Hepatocyte (in vitro differentiated cells): Measurements from ENCODE around the gene MACROD2. TPM values are rescaled to one million over a fixed set of nuclear protein-coding genes. Genes with fewer than 3 reads are reported as not detected.

Experiments
- DNase-seq: peaks from one replicate; pipeline ENCODE4 v3.0.0-alpha.2; 2016; ENCODE audit warnings: low spot score
- H2AFZ ChIP-seq: fragments of 200-600 bp; sonication (generic); 2 replicates; pipeline ENCODE4 v1.6.0; 2016; ENCODE audit warnings: antibody characterized with exemption, mild to moderate bottlenecking
- H3K27ac ChIP-seq: fragments of 200-600 bp; sonication (generic); 2 replicates; pipeline ENCODE4 v1.5.1; 2016; ENCODE audit warnings: mild to moderate bottlenecking
- H3K27me3 ChIP-seq: fragments of 200-600 bp; sonication (generic); 2 replicates; pipeline ENCODE4 v1.6.1; 2016
- H3K36me3 ChIP-seq: fragments of 200-600 bp; sonication (generic); replicated peaks from 2 replicates; pipeline ENCODE4 v1.5.1; 2016; ENCODE audit warnings: low read depth; ENCODE audit not compliant: insufficient read depth
- H3K4me1 ChIP-seq: fragments of 200-600 bp; sonication (generic); 2 replicates; pipeline ENCODE4 v1.5.1; 2016; ENCODE audit warnings: mild to moderate bottlenecking, moderate library complexity; ENCODE audit not compliant: insufficient read depth
- H3K4me2 ChIP-seq: fragments of 200-600 bp; sonication (generic); 2 replicates; pipeline ENCODE4 v1.6.0; 2016
- H3K4me3 ChIP-seq: fragments of 200-600 bp; sonication (generic); 2 replicates; pipeline ENCODE4 v1.5.1; 2016; ENCODE audit warnings: mild to moderate bottlenecking
- H3K79me2 ChIP-seq: fragments of 200-600 bp; sonication (generic); 2 replicates; pipeline ENCODE4 v1.6.0; 2017; ENCODE audit warnings: mild to moderate bottlenecking
- H3K9me2 ChIP-seq: fragments of 200-600 bp; sonication (generic); replicated peaks from 2 replicates; pipeline ENCODE4 v1.6.0; 2017; ENCODE audit warnings: mild to moderate bottlenecking; ENCODE audit not compliant: insufficient read depth
- H3K9me3 ChIP-seq: fragments of 200-600 bp; sonication (generic); 2 replicates; pipeline ENCODE4 v1.5.1; 2016; ENCODE audit warnings: low read depth, mild to moderate bottlenecking
- H4K20me1 ChIP-seq: fragments of 200-600 bp; sonication (generic); 2 replicates; pipeline ENCODE4 v1.6.0; 2016; ENCODE audit warnings: mild to moderate bottlenecking; ENCODE audit not compliant: insufficient read depth, poor library complexity, severe bottlenecking
- CTCF ChIP-seq: fragments of 200-600 bp; sonication (generic); IDR thresholded peaks from 2 replicates; pipeline ENCODE4 v1.5.1; 2016; ENCODE audit warnings: antibody characterized with exemption, mild to moderate bottlenecking; ENCODE audit not compliant: poor library complexity
- EZH2 ChIP-seq: fragments of 200-600 bp; sonication (generic); IDR thresholded peaks from 2 replicates; pipeline ENCODE4 v1.6.1; 2016; ENCODE audit warnings: antibody characterized with exemption, mild to moderate bottlenecking, borderline replicate concordance
- EZH2phosphoT487 ChIP-seq: fragments of 200-600 bp; sonication (generic); IDR thresholded peaks from one replicate; pipeline ENCODE4 v1.6.1; 2018; ENCODE audit warnings: antibody characterized with exemption, mild to moderate bottlenecking, low read depth, moderate library complexity; ENCODE audit not compliant: unreplicated experiment, severe bottlenecking
- WGBS: methylation state at CpG from one replicate; pipeline ENCODE4 v1.1.6; 2016; ENCODE audit warnings: low lambda C conversion rate; ENCODE audit errors: missing lambda C conversion rate; 5-methylcytosine and 5-hydroxymethylcytosine counted together
- polyA plus RNA-seq: library from polyadenylated mRNA; unstranded; fragments of >200 nt; fragmentation: Nextera tagmentation; extraction: Ambion mirVana; gene quantifications from 2 replicates; pipeline ENCODE4 v1.2.1, GENCODE V29; 2016
- total RNA-seq: library from RNA; depleted of rRNA; stranded (reverse); fragments of >200 nt; gene quantifications from 2 replicates; pipeline ENCODE4 v1.2.3, GENCODE V29; 2014

MACROD2 gene
- total and polyA plus RNA-seq, 2 experiments from 2014 or later: 2.4 to 3.1 TPM

GRCh38 chr20:14845199-14846160 is 850.2 kb downstream of the MACROD2 start:
- no peak overlapping the region for H3K4me3 ChIP-seq
- H2AFZ ChIP-seq: no peak overlapping the region
- H3K79me2 ChIP-seq: no peaks in the 10 kb centered on the region
- no peaks in the 10 kb centered on the region for H3K36me3 ChIP-seq
- no peaks in the 10 kb centered on the region for H3K9me2 ChIP-seq
- H3K27ac ChIP-seq: no peak overlapping the region
- no peak for TF ChIP-seq EZH2phosphoT487
- no peak for DNase-seq
- 85% methylated on average over 2 of the region's 2 CpGs for WGBS
- H3K27me3 ChIP-seq: no peaks in the 10 kb centered on the region
- H4K20me1 ChIP-seq: no peaks in the 10 kb centered on the region
- H3K4me2 ChIP-seq: no peak overlapping the region
- no peaks in the 10 kb centered on the region for H3K9me3 ChIP-seq
- H3K4me1 ChIP-seq: no peaks in the 10 kb centered on the region

- no peak overlapping the region for H2AFZ ChIP-seq
- no peaks in the 10 kb centered on the region for H3K36me3 ChIP-seq
- H3K27me3 ChIP-seq: no peaks in the 10 kb centered on the region
- no peak overlapping the region for H3K4me3 ChIP-seq
- H3K27ac ChIP-seq: no peak overlapping the region
- no peak overlapping the region for H3K4me2 ChIP-seq
- no peak for TF ChIP-seq EZH2phosphoT487
- 74% methylated on average over 4 of the region's 4 CpGs for WGBS
- no peaks in the 10 kb centered on the region for H3K4me1 ChIP-seq
- H3K79me2 ChIP-seq: no peaks in the 10 kb centered on the region
- H4K20me1 ChIP-seq: no peaks in the 10 kb centered on the region
- no peaks in the 10 kb centered on the region for H3K9me2 ChIP-seq
- H3K9me3 ChIP-seq: no peaks in the 10 kb centered on the region
- no peak for DNase-seq
Observed at GRCh38 chr20:14848806-14849205, 853.5 kb downstream of the MACROD2 start.

GRCh38 chr20:14853079-14853478 is 857.8 kb downstream of the MACROD2 start:
- TF ChIP-seq EZH2phosphoT487: no peak
- no peak for TF ChIP-seq CTCF
- TF ChIP-seq EZH2: no peak
- WGBS: 84% methylated on average over 2 of the region's 2 CpGs
- H3K36me3 ChIP-seq: no peaks in the 10 kb centered on the region

GRCh38 chr20:14855171-14855570 is 859.9 kb downstream of the MACROD2 start:
- Histone ChIP-seq H3K27ac (no peak overlapping the region), H3K27me3 (no peaks in the 10 kb centered on the region), H3K36me3 (no peaks in the 10 kb centered on the region), H4K20me1 (no peaks in the 10 kb centered on the region), H3K9me2 (no peaks in the 10 kb centered on the region), H3K9me3 (no peaks in the 10 kb centered on the region), H3K4me2 (no peak overlapping the region), H3K4me3 (no peak overlapping the region), H2AFZ (no peak overlapping the region), H3K4me1 (no peaks in the 10 kb centered on the region), H3K79me2 (no peaks in the 10 kb centered on the region)
- TF ChIP-seq EZH2 (no peak), EZH2phosphoT487 (no peak), CTCF (no peak)
- DNase-seq: no peak
- WGBS: 87% methylated on average over 2 of the region's 2 CpGs

More at GRCh38 chr20:14853079-14853478, 857.8 kb downstream of the MACROD2 start:
- Histone ChIP-seq H2AFZ (no peak overlapping the region), H3K27me3 (no peaks in the 10 kb centered on the region), H3K9me2 (no peaks in the 10 kb centered on the region), H3K9me3 (no peaks in the 10 kb centered on the region), H3K4me2 (no peak overlapping the region), H3K4me3 (no peak overlapping the region), H3K79me2 (no peaks in the 10 kb centered on the region), H3K27ac (no peak overlapping the region), H3K4me1 (no peaks in the 10 kb centered on the region), H4K20me1 (no peaks in the 10 kb centered on the region)
- DNase-seq: no peak
